Epithelial cell of proximal tubule (primary cell): ENCODE data around the gene ALDH3A1. TPM values are rescaled to one million over a fixed set of nuclear protein-coding genes. Genes with fewer than 3 reads are reported as not detected.

Experiments
- DNase-seq: peaks from one replicate; pipeline ENCODE4 v3.0.0-alpha.2; 2011; ENCODE audit warnings: low read depth
- H3K4me3 ChIP-seq: 2 replicates; pipeline ENCODE4 v1.5.1; 2011; ENCODE audit warnings: low read depth, mild to moderate bottlenecking, low read length
- total RNA-seq: library from RNA; depleted of rRNA; stranded (reverse); fragments of >200 nt; gene quantifications from 2 replicates; pipeline ENCODE4 v1.2.3, GENCODE V29; 2015
- TF ChIP-seq, protein P1 (sequence below): conservative IDR thresholded peaks from 2 replicates; pipeline ENCODE4 v1.5.1; 2012; ENCODE audit warnings: low read depth, mild to moderate bottlenecking, low read length

ALDH3A1 gene
- total RNA-seq, 1 donor from 2014 or later, result 3.3 TPM

DNA sequence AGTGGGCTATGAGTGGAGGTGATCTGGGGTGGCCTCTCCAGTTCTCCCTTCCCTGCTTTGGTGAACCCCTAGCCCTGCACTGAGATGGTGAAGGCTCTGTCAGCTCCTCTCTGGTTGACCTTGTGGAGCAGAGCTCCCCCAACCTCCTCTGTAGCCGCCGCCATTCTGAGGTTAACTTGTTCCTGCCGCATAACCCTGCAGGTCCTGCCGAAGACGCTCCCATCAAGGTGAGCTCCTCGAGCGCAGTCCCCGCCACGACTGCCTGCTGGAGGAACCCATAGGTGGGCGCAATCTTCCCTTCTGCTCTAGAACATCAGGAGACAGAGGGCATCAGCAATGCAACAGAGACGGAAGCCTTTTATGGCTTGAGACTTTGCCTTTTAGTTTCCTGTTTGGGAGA is 16.5 kb downstream of the ALDH3A1 start:
- TF ChIP-seq, protein P1, sequence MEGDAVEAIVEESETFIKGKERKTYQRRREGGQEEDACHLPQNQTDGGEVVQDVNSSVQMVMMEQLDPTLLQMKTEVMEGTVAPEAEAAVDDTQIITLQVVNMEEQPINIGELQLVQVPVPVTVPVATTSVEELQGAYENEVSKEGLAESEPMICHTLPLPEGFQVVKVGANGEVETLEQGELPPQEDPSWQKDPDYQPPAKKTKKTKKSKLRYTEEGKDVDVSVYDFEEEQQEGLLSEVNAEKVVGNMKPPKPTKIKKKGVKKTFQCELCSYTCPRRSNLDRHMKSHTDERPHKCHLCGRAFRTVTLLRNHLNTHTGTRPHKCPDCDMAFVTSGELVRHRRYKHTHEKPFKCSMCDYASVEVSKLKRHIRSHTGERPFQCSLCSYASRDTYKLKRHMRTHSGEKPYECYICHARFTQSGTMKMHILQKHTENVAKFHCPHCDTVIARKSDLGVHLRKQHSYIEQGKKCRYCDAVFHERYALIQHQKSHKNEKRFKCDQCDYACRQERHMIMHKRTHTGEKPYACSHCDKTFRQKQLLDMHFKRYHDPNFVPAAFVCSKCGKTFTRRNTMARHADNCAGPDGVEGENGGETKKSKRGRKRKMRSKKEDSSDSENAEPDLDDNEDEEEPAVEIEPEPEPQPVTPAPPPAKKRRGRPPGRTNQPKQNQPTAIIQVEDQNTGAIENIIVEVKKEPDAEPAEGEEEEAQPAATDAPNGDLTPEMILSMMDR, result no peak
- DNase-seq, result no peak
- no peak overlapping the region for H3K4me3 ChIP-seq

DNA sequence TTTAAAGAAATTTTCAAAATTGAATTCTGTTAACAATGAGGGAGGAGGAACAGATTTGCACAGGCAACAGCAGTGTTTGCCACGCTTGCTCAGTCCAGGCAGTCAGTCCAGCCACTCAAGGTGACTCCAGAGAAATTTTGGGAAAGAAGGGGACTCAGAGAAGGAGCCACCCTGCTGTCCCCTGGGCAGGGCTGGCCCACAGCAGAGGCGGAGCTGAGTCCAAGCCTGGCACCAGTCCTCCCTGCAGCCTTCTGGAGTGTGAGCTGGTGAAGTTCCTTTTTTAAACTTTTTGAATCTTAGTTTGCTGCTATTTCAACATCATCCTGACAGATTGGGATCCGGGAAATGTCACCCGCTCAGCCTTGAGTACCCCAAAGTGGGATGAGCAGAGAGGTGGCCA is 17.3 kb downstream of the ALDH3A1 start:
- DNase-seq, result no peak
- TF ChIP-seq, protein P1, result no peak
- no peak overlapping the region for H3K4me3 ChIP-seq

DNA sequence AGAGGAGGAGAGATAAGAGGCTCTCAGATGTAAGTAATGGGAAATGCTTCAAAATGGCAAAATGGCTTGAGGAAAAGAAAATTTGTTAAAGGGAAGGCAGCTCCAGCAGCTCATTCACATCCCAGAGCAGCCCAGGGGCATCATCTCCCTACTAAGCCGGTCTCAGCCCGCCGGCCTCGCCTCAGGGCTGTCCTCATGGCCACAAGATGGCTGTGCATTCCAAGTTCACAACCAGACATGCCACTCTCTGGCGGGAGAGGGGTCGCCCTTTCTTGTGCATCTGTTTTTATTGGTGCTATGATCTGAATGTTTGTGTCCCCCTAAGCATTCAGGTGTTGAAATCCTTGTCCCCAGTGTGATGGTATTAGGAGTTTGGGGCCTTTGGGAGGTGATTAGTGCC is 18.2 kb downstream of the ALDH3A1 start:
- TF ChIP-seq, protein P1, result no peak
- no peak for DNase-seq
- H3K4me3 ChIP-seq, result no peak overlapping the region

DNA sequence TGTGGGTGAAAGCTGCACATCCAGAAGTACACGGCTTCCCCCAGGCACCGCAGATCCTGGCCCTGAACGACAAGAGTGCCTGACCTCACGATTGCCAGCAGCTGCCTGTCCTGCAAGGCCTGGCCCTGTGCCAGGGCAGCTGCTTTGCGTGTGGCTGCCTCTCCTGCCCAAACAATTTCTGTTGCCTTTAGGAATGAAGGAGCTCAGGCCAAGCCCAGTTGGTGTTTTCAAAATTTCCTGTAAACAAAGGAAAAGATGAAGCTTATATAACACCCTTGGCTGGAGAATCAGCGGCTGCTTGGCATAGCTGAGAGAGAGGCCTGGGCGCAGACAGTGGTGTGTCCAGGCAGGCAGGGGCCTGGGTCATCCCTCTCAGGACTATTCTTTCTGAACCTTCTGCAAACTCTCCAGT is 20.0 kb downstream of the ALDH3A1 start:
- H3K4me3 ChIP-seq, result no peak overlapping the region
- TF ChIP-seq, protein P1, result no peak
- no peak for DNase-seq

DNA sequence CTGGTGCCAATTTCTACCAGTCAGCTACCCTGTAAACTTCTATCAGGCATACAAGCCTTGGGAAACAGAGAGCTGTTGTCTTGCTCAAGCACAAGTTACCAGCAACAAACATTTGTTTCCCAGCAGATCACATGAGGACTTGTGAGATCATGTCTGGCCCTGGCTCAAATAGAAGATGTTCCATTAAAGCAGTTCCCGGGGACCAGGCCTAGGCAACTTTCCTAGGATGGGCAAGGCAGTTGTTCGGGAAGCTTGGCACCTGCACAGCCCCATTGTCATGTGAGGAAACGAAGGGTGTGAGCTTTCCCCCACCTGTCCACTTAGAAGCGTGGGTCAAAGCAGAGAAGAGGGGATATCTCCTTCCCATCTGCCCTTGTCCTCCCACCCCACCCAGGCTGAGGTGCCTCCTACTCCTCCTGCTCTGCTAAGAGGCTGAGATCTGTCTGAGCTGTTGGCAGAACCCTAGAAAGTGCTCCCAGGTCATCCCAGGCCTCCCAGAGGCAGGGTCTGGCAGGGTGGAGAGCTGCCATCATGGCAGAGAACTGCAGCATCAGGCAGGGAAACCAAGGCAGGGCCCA is 20.5 kb downstream of the ALDH3A1 start:
- TF ChIP-seq, protein P1, result no peak
- DNase-seq, result peak; percentile 90

DNA sequence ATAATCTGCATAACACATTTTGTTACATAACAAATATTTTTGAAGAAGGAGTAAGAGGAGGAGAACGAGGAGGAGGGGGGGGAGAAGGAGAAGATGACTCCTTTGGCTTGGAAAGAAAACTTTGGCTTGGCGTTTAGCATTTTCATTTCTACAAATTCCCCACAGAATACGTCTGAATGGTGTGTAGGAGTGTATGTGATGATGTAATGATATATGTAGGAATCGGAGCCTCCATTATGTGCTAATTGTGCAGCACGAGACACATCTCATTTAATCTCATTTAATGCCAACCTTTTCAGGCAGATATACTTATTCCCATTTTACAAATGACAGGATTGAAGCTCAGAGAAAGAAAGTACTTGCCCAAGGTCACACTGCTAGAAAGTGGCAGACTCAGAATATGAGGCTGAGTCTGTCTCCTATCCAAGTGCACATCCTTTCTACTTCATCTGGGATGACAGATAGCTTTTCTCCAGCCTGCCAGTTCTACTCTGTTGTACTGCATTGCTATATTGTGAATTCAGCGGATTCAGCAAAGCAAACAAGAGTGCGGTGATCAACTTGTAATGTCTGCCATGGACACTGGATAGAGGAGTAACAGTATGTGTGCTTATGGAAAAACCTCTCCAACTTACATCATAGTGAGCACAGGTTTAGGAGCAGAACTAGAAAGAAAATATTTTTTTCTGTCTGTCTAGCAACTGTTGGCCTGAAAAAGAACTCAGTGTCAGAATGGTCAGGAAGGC is 21.3 kb downstream of the ALDH3A1 start:
- H3K4me3 ChIP-seq, result no peak overlapping the region
- TF ChIP-seq, protein P1, result no peak
- DNase-seq, result no peak

More for the DNA sequence above, 20.5 kb downstream of the ALDH3A1 start:
- no peak overlapping the region for H3K4me3 ChIP-seq

DNA sequence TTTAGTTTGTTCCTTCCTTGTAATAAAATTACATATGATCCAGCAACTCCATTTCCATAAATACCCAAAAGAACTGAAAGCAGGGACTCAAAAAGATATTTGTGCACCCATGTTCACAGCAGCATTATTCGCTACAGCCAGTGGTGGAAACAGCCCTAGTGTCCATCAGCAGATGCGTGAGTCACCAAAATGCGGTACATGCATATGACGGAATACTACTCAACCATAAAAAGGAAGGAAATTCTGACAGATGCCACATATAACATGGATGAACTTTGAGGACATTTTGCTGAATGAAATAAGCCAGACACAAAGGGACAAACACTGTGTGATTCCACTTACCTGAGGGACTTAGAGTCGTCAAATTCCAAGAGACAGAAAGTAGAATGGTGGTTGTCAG is 22.6 kb downstream of the ALDH3A1 start:
- DNase-seq, result no peak
- TF ChIP-seq, protein P1, result no peak
- no peak overlapping the region for H3K4me3 ChIP-seq
